ENCODE data around the gene RFFL.
"Not testable (repeated sequence)": the region's sequence is repeated elsewhere in the genome, so short reads cannot be mapped to it uniquely, and the experiment has no call there.

RFFL gene

GRCh38 chr17:35051183-35051578, 12.3 kb downstream of the RFFL start:
- peak in 1 of 2 donors; percentile 20 for DNase-seq (ENCODE audit: low read depth in 1 of 2, low spot score in 1 of 2)

- DNase-seq (ENCODE audit: low read depth in 1 of 2, low spot score in 1 of 2), result no peak
These were observed 13.3 kb downstream of the RFFL start for GRCh38 chr17:35050170-35050569.

- DNase-seq (ENCODE audit: low read depth in 1 of 2, low spot score in 1 of 2), result no peak
These were observed 14.7 kb downstream of the RFFL start for GRCh38 chr17:35048685-35049379.

- peak in 1 of 2 donors; percentile 27 for DNase-seq (ENCODE audit: low read depth in 1 of 2, low spot score in 1 of 2)
These were observed 16.7 kb downstream of the RFFL start for GRCh38 chr17:35046740-35047283.

DNA sequence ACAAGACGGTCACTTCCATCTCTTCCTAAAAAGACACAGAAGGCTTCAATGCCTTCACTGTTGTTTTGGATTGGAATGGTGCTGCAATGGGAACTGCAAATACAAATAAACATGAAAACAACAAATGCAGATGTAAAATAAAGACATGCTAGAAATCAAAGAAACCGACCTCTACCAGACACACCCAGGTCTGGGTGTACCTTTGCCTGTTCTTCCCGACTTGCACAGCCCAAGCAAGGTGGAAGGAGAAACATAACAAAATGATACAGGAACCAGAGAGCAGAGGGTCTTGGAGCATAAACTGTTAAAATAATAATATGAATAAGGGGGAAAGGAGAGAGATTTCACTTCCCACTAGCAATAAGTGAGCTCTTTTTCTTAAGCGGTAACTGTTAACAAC, 17.3 kb downstream of the RFFL start:
- DNase-seq (ENCODE audit: low read depth in 1 of 2, low spot score in 1 of 2), result no peak

DNA sequence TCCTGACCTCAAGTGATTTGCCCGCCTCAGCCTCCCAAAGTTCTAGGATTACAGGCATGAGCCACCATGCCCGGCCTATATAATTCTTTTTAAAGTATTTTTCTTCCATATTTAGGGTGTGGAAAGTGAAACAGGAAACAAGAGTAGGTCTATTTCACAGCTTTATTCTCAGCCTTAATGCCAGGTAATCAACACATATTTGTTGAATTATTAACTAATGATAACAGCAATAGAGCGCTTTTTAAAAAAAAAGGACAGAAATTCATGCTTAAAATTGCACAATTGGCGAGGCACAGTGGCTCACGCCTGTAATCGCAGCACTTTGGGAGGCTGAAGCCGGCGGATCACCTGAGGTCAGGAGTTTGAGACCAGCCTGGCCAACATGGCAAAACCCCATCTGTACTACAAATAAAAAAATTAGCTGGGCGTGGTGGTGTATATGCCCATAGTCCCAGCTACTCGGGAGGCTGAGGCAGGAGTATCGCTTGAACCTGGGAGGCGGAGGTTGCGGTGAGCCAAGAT, 18.0 kb downstream of the RFFL start:
- DNase-seq (ENCODE audit: low read depth in 1 of 2, low spot score in 1 of 2), result not testable (repeated sequence)

DNA sequence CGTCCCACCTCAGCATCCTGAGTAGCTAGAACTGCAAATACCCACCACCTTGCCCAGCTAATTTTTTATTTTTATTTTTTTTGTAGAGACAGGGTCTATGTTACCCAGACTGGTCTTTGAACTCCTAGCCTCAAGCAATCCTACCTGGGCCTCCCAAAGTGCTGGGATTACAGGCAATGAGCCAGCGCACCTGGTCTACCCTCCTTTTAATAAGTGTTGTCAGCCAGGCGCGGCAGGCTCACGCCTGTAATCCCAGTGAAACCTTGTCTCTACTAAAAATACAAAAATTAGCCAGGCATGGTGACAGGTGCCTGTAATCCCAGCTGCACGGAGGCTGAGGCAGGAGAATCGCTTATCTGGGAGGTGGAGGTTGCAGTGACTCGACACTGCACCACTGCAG, 19.3 kb downstream of the RFFL start:
- no peak for DNase-seq (ENCODE audit: low read depth in 1 of 2, low spot score in 1 of 2)

- no peak for DNase-seq (ENCODE audit: low read depth in 1 of 2, low spot score in 1 of 2)
These were observed 22.1 kb downstream of the RFFL start for GRCh38 chr17:35041390-35041789.

- no peak for DNase-seq (ENCODE audit: low read depth in 1 of 2, low spot score in 1 of 2)
These were observed 25.1 kb downstream of the RFFL start for GRCh38 chr17:35038453-35038852.

DNA sequence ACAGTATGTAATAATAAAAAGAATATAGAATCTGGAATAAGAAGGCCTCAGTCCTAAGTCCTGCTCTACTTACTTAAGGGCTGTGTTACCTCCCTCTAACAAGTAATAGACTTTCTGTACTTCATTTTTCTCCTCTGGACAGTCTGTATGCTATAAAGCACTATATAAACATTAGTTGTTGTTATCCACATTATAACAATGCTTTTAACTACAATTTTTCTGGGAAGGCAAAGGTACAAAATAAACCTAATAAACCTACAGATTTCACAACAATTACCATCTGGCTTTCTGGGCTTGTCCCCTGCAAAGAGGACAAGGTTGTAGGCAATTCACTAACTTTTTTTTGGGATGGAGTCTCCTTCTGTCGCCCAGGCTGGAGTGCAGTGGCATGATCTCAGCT, 32.7 kb downstream of the RFFL start:
- DNase-seq (ENCODE audit: low read depth in 1 of 2, low spot score in 1 of 2), result no peak

- no peak for DNase-seq (ENCODE audit: low read depth in 1 of 2, low spot score in 1 of 2)
These were observed 34.8 kb downstream of the RFFL start for GRCh38 chr17:35028531-35029262.

- DNase-seq (ENCODE audit: low read depth in 1 of 2, low spot score in 1 of 2), result not testable (repeated sequence)
These were observed 35.4 kb downstream of the RFFL start for GRCh38 chr17:35028097-35028496.

GRCh38 chr17:35025541-35025940, 38.0 kb downstream of the RFFL start:
- DNase-seq (ENCODE audit: low read depth in 1 of 2, low spot score in 1 of 2), result no peak

GRCh38 chr17:35023538-35023937, 40.0 kb downstream of the RFFL start:
- no peak for DNase-seq (ENCODE audit: low read depth in 1 of 2, low spot score in 1 of 2)

GRCh38 chr17:35022536-35023063, 40.9 kb downstream of the RFFL start:
- peak; percentile 41 to 44 for DNase-seq (ENCODE audit: low read depth in 1 of 2, low spot score in 1 of 2)

DNA sequence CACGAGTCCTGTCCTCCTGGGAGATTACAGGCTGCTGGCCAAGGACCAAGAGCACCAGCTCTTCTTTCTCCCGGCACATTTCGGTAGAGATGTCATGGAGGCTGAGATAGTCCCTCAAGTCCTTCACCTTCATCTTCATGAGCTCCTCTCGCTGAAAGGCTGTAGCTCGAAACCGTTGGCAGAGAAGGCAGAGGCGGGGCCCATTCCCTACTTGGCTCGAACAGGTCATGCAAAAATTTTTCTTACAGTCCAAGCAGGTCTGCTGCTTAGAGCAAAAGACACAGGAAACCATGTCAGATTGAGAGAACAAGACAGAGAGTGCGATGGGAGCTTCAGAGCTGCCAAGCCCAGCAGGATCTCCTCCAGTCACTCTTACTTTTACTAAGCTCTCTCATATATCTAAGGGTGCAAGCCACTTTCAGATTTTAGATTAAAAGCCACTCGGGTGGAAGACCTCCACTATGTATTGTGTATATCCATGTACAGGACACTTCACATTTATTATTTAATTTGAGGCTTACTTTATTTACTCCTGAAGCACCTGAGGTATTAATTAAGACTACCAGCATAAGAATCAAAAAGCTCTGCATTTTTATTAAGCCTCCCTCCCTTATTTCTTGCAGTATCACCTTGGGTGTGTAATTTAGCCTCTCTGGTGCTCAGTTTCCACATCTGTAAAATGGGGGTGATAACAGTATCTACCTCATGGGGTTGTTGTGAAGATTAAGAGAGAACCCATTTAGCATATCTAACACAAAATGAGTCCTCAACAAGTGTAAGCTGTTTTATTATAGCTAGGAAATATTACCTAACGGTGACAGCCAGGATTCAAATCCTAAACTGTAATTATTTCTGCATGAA, 41.8 kb downstream of the RFFL start:
- DNase-seq (ENCODE audit: low read depth in 1 of 2, low spot score in 1 of 2), result no peak

- DNase-seq (ENCODE audit: low read depth in 1 of 2, low spot score in 1 of 2), result no peak
These were observed 43.9 kb downstream of the RFFL start for GRCh38 chr17:35019386-35020179.

DNA sequence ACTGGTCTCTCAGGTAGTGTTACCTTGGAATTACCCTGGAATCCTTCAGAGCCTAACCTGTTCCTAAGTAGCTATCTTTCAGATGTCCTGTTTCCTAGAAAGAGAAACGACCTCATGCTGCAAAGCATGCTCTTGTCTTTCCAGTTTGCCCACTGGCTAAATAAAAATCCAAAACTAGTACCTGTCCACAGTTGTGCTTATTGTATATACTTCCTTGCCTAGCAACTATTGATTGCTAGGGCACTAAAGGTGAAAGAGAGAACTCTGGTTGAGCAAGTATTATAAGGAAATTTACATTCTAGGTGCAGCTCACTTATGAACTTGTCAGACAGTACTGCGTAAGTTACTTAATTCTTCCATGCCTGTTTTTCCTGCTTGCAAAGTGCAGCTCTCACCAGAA, 44.7 kb downstream of the RFFL start:
- DNase-seq (ENCODE audit: low read depth in 1 of 2, low spot score in 1 of 2), result no peak

- DNase-seq (ENCODE audit: low read depth in 1 of 2, low spot score in 1 of 2), result no peak
These were observed 46.5 kb downstream of the RFFL start for GRCh38 chr17:35017021-35017420.

- no peak for DNase-seq (ENCODE audit: low read depth in 1 of 2, low spot score in 1 of 2)
These were observed 47.1 kb downstream of the RFFL start for GRCh38 chr17:35016369-35016768.

Measured in stimulated activated CD4-positive, alpha-beta T cell treated with anti-CD3 and anti-CD28 coated beads, Interleukin-15, amount 100 ng/mL, for 1 hour (primary cell).